Measurements from ENCODE around the gene TRAF3.
"Not testable (repeated sequence)": the region's sequence is repeated elsewhere in the genome, so short reads cannot be mapped to it uniquely, and the experiment has no call there.

TRAF3 gene

GRCh38 chr14:102918438-102918837, 141.2 kb downstream of the TRAF3 start:
- no peak for DNase-seq

GRCh38 chr14:102920273-102920997, 143.2 kb downstream of the TRAF3 start:
- no peak for DNase-seq

DNA sequence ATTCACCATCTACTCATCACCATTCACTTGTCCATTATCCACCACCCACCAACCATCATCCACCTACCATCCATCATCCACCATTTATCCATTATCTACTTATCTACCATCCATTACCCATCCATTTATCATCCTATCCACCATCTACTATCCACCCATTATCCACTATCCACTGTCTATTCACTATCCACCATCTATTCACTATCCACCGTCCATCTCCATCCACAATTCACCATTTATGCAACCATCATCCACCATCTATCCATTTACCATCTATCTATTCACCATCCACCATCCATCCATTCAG, 143.7 kb downstream of the TRAF3 start:
- no peak for DNase-seq

DNA sequence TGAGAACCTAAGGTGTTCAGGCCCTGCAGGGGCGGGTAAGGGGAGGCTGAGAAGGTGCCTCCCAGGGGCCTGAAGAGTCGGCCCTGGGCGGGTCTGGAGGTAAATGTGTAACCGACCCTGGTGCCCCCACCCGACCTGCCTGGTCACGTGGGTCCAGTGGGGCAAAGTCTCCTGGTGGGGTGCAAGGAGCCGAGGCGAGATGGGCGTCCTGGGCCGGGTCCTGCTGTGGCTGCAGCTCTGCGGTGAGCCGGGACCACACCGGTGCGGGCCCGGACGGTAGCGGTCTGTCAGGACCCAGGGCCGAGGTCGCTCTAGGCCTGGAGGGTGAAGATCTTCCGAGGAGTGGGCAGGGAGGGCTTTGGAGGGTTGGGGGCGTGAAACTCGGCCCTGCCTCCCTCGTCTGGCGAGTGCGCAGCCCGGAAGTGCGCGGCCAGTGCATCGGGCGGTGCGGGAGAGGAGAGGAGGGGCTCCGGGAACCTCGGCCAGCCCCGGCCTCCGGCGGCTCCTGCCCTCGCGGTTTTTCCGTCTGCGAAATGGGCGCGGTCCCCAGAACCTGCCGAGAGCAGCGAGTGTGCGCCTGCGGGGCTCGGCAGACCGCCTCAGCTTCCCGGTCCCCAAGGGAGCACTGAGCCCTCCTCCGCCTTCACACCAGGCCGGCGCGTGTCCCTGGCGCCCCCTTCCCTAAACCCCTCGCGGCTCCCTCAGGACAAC, 145.4 kb downstream of the TRAF3 start, which contains the start of gene AMN:
AMN (plus strand) TSS at position 174 of the 711 bp plus-strand sequence; CDS start at position 200, 26 bp downstream.
- DNase-seq: no peak

DNA sequence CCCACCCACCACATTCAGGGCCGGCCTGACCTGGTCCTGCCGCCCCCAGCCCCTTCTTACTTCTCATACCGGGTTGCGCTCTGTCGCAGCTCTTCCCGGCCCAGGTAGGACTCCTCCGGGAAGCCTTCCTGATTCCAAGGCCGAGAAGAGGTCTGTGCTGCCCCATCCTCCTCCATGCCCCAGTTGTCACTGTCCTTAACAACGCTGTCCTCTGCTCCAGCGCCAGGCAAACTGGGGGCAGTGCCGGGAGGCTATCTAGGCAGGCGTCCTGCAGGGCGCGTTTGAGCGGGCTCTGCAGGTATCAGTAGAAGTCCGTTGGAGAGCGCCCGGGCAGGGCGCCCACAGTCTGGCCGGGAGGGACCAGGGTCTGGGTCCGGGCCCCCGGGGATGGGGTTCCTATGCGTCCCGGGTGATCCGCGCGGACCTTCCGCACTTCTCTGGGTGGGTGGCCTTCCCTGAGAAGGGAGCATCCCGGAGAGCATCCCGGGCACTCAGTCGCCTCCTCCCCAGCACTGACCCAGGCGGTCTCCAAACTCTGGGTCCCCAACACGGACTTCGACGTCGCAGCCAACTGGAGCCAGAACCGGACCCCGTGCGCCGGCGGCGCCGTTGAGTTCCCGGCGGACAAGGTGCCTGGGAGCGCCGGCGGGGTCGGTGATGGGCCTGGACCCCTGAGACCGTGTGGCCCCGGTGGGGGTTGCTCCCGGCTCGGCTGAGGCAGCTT, 146.1 kb downstream of the TRAF3 start:
- no peak for DNase-seq

DNA sequence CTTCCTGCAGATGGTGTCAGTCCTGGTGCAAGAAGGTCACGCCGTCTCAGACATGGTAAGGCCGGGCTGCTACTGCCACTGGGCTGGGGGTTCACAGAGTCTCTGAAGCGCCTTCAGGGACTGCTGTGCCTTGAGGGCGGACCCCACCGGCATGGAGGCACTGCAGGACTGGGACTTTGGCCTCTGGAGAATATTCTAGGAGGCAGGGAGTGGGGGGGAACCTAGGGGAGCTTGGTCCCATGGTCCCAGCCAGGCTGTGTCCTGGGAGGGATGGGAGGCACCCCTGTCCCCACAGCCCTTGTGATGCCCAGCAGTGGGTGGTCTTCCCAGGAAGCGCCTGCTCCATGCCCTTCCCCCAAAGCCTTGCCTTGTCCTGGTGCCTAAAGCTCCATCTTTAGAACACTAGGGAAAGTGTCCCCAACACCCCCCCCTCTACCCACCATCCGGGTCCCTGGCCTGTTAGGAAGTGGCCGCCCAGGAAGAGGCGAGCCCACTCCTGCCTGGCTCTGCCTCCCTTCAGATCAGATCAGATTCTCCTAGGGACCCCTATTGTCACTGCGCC, 146.8 kb downstream of the TRAF3 start:
- DNase-seq: no peak

- DNase-seq: no peak
Measured at GRCh38 chr14:102924632-102925588, 147.7 kb downstream of the TRAF3 start.

DNA sequence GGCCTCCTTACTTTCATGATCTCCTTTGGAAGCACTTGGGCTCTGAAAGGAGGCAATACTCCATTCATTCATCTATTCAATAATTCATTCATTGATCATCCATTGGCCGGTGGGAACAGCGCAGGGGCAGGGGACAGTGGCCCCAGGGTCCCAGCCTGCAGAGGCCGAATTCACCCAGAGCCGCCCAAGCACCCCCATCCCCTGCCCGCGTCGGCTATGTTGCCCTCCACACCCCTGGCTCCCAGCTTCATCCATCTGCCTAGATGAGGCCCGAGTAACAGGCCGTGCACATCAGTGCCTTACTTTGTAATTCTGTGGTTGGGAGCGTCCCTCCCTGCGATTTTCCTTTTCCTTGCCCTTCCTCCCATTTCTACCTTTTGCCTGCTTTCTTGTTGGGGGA, 148.4 kb downstream of the TRAF3 start:
- no peak for DNase-seq

GRCh38 chr14:102926104-102926503, 148.9 kb downstream of the TRAF3 start:
- DNase-seq: no peak

- not testable (repeated sequence) for DNase-seq
Measured at GRCh38 chr14:102926840-102927239, 149.6 kb downstream of the TRAF3 start.

DNA sequence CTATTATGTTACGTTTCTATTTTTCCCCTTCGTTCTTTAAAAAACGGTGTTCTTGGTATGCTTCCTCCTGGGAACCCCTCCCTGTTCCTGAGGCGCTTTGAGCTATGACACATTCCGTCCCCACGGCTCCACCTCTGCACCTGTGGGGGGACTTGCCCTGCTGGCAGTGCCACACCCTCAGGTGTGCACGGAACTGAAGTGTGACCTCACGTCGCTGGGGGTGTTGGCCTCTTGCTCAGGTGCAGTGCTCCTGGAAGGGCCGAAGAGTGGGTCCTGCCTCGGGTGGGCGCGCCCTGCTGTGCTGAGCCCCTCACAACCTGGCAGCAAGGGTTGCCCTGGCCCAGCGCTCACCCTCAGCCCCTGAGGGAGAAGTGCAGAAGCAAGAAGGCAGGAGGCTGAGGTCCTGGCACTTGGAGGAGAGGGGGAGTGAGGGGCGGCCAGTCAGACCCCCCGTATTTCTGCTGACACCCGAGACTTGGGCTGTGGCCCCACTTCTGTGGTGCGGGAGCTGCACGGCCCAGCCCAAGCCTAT, 150.2 kb downstream of the TRAF3 start:
- no peak for DNase-seq

- no peak for DNase-seq
Measured at GRCh38 chr14:102927878-102928411, 150.7 kb downstream of the TRAF3 start.

DNA sequence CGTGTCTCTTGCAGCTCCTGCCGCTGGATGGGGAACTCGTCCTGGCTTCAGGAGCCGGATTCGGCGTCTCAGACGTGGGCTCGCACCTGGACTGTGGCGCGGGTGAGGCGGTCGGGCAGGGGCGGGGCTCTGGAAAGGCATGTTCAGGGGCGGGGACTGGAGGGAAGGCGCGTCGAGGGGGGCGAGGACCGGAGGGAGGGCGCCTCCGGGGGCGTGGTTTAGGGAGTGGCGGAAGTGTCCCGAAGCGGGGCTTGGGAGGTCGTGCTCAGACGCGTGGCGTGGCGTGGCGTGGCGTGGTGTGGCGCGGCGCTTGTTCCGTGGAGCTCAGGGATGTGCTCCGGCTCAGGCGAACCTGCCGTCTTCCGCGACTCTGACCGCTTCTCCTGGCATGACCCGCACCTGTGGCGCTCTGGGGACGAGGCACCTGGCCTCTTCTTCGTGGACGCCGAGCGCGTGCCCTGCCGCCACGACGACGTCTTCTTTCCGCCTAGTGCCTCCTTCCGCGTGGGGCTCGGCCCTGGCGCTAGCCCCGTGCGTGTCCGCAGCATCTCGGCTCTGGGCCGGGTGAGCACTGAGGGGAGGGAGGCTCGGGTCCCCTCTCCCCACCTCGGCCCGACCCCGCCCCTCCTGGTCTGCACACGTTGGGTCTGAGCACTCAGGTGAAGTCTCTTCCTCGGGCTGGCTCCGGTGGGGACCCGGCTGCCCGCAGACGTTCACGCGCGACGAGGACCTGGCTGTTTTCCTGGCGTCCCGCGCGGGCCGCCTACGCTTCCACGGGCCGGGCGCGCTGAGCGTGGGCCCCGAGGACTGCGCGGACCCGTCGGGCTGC, 151.4 kb downstream of the TRAF3 start:
- DNase-seq: no peak

- DNase-seq: no peak
Measured at GRCh38 chr14:102929241-102930137, 152.2 kb downstream of the TRAF3 start.

- DNase-seq: no peak
Measured at GRCh38 chr14:102930138-102930752, 153.0 kb downstream of the TRAF3 start.

DNA sequence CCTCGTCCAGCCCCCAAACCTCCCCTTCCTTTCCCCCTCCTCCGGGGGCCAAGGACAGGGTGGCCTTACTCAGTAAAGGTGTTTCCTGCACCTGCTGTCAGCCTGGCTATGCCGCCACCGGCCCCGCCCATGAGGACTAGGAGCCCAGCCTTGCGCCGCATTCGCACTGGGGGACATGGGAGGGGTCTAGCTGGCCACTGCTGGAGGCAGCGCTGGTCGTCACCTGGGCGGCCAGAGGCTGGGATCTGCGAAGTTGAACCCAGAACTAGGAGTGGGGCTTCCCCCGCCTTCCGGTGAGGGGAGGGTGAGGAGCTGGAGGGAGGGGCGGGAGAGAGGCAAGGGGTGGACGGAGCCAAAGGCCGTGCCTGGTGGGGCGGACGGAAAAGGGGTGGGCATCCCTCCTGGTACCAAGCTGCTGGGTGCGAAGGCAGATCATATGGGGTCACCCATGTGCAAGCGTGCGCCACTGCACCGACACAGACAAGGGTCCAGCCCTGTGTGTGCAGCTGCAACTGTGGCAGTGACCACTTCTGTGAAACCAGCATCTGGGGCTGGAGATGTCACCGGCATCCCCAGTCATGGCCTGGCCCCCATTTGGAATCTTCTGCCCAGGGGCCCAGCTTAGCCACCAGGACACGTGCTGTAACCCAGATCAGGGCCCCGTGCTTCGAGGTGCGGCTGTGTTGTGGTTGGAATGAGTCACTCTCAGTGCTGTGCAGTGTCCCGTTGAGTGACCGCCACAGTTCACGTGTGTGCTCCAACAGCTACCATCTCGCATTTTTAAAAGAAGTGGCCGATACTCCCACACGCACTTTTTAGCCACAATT, 153.7 kb downstream of the TRAF3 start:
- peak in 6 of 56 donors; percentile 11 to 49 (median 25) for DNase-seq

Data from nucleus accumbens (tissue), 56 donors.